ENCODE data around the gene CCDC196.
A peak's percentile ranks its signal among the peaks of the same experiment; 100 is the strongest.
"Not testable (repeated sequence)": the region's sequence is repeated elsewhere in the genome, so short reads cannot be mapped to it uniquely, and the experiment has no call there.

The CCDC196 gene

GRCh38 chr14:66496188-66496807 is 10.1 kb downstream of the CCDC196 start:
- no peak for DNase-seq

DNA sequence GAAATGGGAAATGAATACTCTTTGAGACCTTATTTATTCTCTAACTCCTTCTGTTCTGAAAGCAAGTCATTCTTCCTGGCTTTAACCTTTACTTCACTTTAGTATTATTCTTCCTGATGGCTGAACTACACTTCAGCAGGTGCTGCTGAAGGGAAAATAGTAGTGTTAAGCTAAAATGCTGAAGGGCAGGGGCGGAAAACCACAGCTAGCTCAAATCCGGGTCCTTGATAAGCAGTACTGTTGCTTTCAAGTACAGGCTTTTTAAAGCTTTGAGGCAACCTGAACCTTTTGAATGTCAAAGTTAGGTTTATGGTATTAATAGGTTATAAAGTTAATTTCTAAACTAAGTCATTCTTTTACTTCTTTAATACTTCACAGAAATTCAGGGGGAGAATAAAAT is 10.7 kb downstream of the CCDC196 start:
- DNase-seq = no peak

DNA sequence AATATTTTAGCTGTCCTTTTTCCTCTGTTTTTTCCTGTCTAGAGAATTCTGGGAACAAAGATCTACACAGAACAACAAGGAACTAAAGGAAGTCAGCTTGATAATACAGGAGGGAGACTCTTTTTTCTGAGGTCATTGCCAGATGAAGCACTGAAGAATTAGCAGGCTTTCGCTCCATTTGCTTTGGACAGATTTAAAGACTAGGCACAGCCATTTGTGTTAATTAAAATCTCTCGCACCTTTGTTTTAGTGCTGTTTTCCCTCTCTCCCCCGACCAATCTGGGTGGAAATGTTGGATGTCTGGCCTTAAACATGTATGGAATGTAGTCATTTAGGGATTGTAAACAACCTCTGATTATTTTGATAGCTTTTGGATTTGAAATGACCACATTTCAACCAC is 12.1 kb downstream of the CCDC196 start:
- DNase-seq = no peak

DNA sequence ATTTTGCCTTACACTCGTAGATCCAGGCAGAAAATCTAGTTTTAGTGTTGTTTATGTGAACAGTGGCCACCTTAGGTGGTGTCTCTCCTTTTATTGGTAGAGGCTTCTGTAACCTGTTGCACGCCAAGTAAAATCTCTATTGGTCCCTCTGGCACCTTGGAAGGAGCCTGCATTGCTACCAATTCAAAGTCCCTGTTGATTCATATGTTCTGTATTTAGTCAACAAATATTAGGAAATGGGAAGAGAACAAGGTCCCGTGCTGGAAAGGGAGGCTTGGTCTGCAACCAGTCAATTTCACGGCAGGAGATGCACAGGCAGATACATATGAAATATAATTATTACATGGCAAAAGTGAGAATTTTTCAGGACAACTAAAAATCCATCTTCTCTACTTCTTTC is 15.4 kb downstream of the CCDC196 start:
- DNase-seq = no peak

DNA sequence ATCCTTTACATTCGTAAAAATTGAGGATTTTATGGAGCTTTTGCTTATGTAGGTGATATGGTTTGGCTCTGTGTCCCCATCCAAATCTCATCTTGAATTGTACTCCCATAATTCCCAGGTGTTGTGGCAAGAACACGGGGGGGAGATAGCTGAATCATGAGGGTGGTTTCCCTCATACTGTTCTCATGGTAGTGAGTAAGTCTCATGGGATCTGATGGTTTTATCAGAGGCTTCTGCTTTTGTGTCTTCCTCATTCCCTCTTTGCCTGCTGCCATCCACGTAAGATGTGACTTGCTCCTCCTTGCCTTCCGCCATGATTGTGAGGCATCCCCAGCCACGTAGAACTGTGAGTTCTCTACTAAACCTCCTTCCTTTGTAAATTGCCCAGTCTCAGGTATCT is 16.7 kb downstream of the CCDC196 start:
- not testable (repeated sequence) for DNase-seq

- DNase-seq = peak; percentile 4
Measured at GRCh38 chr14:66503532-66503931, 17.4 kb downstream of the CCDC196 start.

GRCh38 chr14:66507181-66507721 is 21.1 kb downstream of the CCDC196 start:
- peak; percentile 56 for DNase-seq

DNA sequence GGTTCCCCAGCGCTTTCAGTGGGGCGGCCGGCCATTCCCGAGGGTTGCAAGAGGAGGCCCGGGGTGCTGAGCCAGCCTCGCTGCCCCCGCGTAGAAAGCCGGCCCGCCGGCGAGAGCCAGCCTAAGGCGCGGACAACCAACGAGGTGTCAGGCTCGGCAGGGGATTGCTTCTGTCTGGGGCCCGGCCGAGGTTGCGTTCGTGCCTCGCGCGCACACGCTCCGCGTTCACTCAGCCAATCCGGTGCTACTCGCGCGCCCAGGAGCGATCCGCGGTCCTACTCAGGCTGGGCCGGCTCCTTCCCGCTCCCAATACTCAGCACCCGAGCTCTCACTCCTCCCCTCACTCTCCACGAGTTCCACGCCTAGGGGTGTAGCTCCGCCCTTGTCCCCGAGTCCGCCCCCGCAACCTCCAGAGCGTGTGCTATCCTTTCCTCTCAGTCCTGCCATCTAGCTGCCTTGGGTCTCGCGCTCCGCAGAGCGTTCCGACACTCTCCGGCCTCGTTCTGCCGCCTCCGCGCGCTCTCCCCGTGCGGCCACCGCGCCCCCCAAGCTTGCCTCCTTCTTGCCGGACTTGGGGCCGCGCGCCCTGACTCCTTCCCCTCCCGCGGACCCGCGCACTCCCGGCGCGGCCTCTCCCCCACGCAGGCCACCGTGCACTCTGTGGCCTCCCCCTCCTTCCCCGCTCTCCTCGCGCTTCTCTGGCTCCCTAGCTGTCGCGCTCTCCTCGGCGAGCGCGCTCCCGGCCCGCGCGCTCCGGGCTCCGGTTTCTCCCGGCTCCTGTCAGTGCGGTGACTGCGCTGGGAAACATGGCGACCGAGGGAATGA is 21.8 kb downstream of the CCDC196 start, which contains the start of gene GPHN:
TSS of gene GPHN (plus strand) at position 426 of the 825 bp plus-strand sequence.
- peak; percentile 96 for DNase-seq

DNA sequence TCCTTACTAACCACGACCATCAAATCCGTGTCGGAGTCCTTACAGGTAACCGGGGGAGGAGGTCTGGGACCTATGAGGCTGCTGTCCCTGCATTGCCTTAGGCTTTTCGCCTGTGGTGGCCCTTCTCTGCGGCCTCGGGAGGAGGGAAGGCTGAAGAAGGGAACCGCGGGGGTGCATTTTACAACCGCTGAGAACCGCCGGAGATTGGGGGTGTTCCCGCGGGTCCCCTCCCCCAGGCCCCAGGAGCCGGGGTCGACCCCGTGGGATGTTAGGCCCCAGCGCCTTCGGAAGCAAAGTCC is 22.3 kb downstream of the CCDC196 start:
- no peak for DNase-seq

DNA sequence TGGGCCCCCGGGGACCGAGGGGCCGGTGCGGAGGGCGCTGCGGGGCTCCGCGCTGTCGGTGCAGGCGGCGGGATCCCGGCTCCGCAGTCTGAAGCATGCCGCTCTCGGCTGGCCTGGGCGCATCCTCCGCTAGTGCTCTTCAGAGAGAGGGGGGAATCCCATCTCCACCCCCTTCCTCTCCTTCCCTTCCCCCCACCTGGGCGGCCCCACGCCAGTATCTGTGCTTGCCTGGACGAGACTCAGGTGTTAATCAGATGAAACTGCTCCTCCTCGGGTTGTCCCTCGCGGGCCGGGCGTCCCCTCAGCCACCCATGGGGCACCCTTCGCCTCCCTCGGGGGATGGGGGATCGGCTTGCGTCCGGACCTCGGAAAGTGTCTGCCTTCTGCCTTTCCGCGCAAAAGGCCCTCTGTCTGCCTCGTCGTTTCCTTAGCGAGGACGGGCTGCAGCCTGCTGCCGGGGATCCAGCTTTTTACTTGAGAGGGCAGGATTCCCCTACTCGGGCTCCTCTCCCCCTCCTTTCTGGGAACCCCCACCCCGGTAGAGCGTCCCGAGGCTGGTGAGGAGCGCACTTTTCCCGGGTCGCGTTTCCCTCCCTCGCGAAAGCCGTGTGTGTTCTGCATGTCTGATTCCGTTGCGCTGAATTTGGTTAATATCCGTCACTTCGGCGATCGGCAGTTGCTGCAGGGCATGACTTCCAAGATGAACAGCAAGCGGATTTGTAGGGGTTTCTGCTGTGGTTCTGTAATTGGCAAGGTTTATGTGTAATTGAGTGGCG is 22.9 kb downstream of the CCDC196 start:
- DNase-seq = peak; percentile 46

DNA sequence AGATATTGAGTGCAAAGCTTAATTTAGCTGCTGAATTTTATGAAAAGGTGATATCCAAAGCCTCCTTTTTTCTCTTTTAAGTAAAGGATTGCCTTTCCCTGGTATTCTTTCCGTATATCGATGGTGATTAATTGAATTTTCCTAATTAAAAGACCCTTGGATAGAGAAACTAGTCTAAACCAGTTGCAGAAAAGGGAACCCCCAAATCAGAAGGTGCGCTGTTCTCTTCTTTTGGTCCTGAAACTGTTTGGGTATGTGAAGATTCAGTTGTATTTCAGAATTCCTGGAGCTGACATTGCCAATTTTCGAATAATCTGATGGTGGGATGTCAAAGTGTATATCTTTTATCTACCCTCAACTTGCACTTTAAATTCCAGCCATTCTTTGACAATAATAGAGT is 23.7 kb downstream of the CCDC196 start:
- no peak for DNase-seq

- no peak for DNase-seq
Measured at GRCh38 chr14:66511849-66512248, 25.7 kb downstream of the CCDC196 start.

GRCh38 chr14:66514213-66514612 is 28.0 kb downstream of the CCDC196 start:
- no peak for DNase-seq

GRCh38 chr14:66530526-66530925 is 44.4 kb downstream of the CCDC196 start:
- no peak for DNase-seq

DNA sequence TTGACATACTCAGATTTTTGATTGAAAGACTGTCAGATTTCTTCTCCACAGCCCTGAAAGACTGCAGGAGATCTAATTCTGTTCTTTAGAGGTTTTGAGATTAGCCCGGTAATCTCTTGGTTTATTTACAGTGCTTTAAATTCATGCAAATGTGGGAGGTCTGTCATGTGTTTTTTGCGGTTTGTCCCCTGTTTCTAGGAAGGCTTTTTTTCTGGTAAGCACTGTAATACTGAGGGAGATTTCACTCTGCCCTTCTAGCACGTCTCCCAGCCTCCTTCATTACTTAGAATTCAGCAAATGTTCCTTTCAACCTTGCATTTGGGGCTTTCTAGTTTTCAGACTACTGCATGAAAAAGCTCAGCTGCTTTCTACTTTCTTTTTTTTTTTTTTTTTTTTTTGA is 52.9 kb downstream of the CCDC196 start:
- no peak for DNase-seq

GRCh38 chr14:66540038-66540437 is 53.9 kb downstream of the CCDC196 start:
- no peak for DNase-seq

DNA sequence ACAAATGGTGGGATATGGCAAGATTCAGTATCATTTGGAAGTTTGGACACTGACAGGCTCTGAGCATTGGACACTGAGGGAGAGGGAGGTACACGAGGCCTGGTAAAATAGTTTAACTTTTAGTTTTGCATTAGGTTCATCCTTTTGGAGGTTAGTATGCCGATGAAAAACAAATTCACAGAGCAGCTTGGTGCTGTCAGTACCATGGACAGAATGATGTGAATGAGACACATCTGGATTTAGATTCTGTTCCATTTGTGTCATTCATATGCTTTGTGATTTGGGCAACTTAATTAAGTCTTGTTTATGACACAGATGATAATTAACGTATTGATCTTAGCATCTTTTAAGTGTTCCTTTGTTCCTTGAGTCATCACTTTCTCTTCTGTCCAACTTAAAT is 55.5 kb downstream of the CCDC196 start:
- no peak for DNase-seq

- no peak for DNase-seq
Measured at GRCh38 chr14:66543996-66544395, 57.8 kb downstream of the CCDC196 start.

DNA sequence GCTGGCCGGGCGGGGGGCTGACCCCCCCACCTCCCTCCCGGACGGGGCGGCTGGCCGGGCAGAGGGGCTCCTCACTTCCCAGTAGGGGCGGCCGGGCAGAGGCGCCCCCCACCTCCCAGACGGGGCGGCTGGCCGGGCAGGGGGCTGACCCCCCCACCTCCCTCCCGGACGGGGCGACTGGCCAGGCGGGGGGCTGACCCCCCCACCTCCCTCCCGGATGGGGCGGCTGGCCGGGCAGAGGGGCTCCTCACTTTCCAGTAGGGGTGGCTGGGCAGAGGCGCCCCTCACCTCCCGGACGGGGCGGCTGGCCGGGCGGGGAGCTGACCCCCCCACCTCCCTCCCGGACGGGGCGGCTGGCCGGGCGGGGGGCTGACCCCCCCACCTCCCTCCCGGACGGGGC is 59.0 kb downstream of the CCDC196 start:
- not testable (repeated sequence) for DNase-seq

DNA sequence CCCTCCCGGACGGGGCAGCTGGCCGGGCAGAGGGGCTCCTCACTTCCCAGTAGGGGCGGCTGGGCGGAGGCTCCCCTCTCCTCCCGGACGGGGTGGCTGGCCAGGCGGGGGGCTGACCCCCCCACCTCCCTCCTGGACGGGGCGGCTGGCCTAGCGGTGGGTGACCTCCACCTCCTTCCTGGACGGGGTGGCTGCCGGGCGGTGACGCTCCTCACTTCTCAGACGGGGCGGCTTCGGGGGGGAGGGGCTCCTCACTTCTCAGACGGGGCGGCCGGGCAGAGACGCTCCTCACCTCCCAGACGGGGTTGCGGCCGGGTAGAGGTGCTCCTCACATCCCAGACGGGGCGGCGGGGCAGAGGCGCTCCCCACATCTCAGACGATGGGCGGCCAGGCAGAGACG is 59.6 kb downstream of the CCDC196 start:
- DNase-seq = not testable (repeated sequence)

All from NCI-H1105 (cell line).